GM13976 (cell line): ENCODE results near the gene FKBP5.

Experiments used
- DNase-seq: peaks from one replicate; pipeline ENCODE4 v3.0.0; 2012; ENCODE audit warnings: low spot score
- CTCF ChIP-seq: IDR thresholded peaks from 2 replicates; pipeline ENCODE4 v1.5.1; 2012; ENCODE audit warnings: borderline replicate concordance, mild to moderate bottlenecking; ENCODE audit not compliant: insufficient read depth; ENCODE audit errors: extremely low read depth, missing control alignments, control extremely low read depth
- in situ Hi-C: fragments of 300-500 bp; cut with MboI; formaldehyde crosslinking; loops from one replicate; pipeline ENCODE4 v1.12.0; 2022; ENCODE audit warnings: low sequenced_read_pairs, mixed read lengths, inconsistent platforms; ENCODE audit not compliant: unreplicated experiment

The FKBP5 gene

GRCh38 chr6:35647400-35647799, 41.3 kb downstream of the FKBP5 start:
- no peak for DNase-seq
- TF ChIP-seq CTCF, result no peak
- in situ Hi-C loops, result no loop called here

- no peak for DNase-seq
- TF ChIP-seq CTCF, result no peak
- in situ Hi-C loops, result no loop called here
These were observed 45.6 kb downstream of the FKBP5 start for GRCh38 chr6:35643162-35643535.

- DNase-seq, result no peak
- TF ChIP-seq CTCF, result no peak
- in situ Hi-C loops, result no loop called here
These were observed 46.1 kb downstream of the FKBP5 start for GRCh38 chr6:35642471-35643161.

GRCh38 chr6:35640017-35640664, 48.6 kb downstream of the FKBP5 start:
- in situ Hi-C loops, result no loop called here
- TF ChIP-seq CTCF, result no peak
- no peak for DNase-seq

- in situ Hi-C loops, result no loop called here
These were observed 50.0 kb downstream of the FKBP5 start for GRCh38 chr6:35638679-35639078.

GRCh38 chr6:35637911-35638310, 50.8 kb downstream of the FKBP5 start:
- no peak for DNase-seq
- no peak for TF ChIP-seq CTCF
- in situ Hi-C loops, result no loop called here

More at GRCh38 chr6:35638679-35639078, 50.0 kb downstream of the FKBP5 start:
- TF ChIP-seq CTCF, result no peak
- DNase-seq, result no peak
